AG04450 (cell line): ENCODE data around the gene HOXD12. TPM values are rescaled to one million over a fixed set of nuclear protein-coding genes. Genes with fewer than 3 reads are reported as not detected.

Experiments
- CTCF ChIA-PET: fragments of 300-600, 350-600 bp; formaldehyde crosslinking; extraction: SDS; loops from one replicate; lab custom pipeline; 2022; ENCODE audit warnings: antibody characterized with exemption, inconsistent platforms; lab: Charles Lee
- POLR2A ChIA-PET: fragments of 350-600 bp; formaldehyde crosslinking; extraction: SDS; loops from one replicate; lab custom pipeline; 2021; ENCODE audit warnings: antibody characterized with exemption, inconsistent platforms; lab: Yijun Ruan, JAX
- DNase-seq: peaks from one replicate; pipeline ENCODE4 v3.0.0-alpha.2; 2011; ENCODE audit warnings: low read depth, low spot score
- H3K27ac ChIP-seq: one replicate; pipeline ENCODE4 v1.5.1; 2012; ENCODE audit warnings: low read depth, low read length, control low read depth
- H3K27me3 ChIP-seq: one replicate; pipeline ENCODE4 v1.6.0; 2012; ENCODE audit warnings: low read length; ENCODE audit not compliant: control insufficient read depth, insufficient read depth
- H3K4me3 ChIP-seq: 2 replicates; pipeline ENCODE4 v1.5.1; 2011; ENCODE audit warnings: mild to moderate bottlenecking, low read depth, low read length, control low read depth
- H3K9me3 ChIP-seq: 2 replicates; pipeline ENCODE4 v1.5.1; 2012; ENCODE audit warnings: low read length; ENCODE audit not compliant: control insufficient read depth, insufficient read depth
- CTCF ChIP-seq: IDR thresholded peaks from 2 replicates; pipeline ENCODE4 v1.5.1; 2011; ENCODE audit warnings: low read depth, low read length, control low read depth, inconsistent platforms
- polyA minus RNA-seq: library from RNA; depleted of rRNA, polyadenylated mRNA; stranded (reverse); fragments of >200 nt; gene quantifications from 2 replicates; pipeline ENCODE4 v1.2.3, GENCODE V29; 2011; rRNA and poly(A)+ RNA removed
- polyA plus RNA-seq: library from polyadenylated mRNA; depleted of rRNA; stranded (reverse); fragments of >200 nt; gene quantifications from 2 replicates; pipeline ENCODE4 v1.2.3, GENCODE V29; 2011; rRNA removed

The HOXD12 gene
- polyA plus RNA-seq, result not detected in 2 replicates
- polyA minus RNA-seq, result not detected in 2 replicates

GRCh38 chr2:176099728-176100546 lies at the start of gene HOXD12:
TSS of gene HOXD12 (plus strand) at chr2:176099795. CDS start at chr2:176099802, 7 bp downstream.
- Histone ChIP-seq H3K27me3 (peaks cover 96% of the 10 kb centered on the region), H3K9me3 (peaks cover 11% of the 10 kb centered on the region; the same call in 1 of the 2 replicates), H3K4me3 (no peak within 1 kb of the TSS), H3K27ac (no peak within 1 kb of the TSS)
- ChIA-PET CTCF (interaction anchor here (0.6 kb wide), 1 partner anchor 723 kb away, joined by 3 read pairs; no protein-coding TSS in a partner anchor), POLR2A (no interaction called here)
- TF ChIP-seq CTCF, result no peak
- DNase-seq, result no peak

- CTCF ChIA-PET, result no interaction called here
- no peak for DNase-seq
- Histone ChIP-seq H3K27ac (no peak overlapping the region), H3K27me3 (no peaks in the 10 kb centered on the region), H3K9me3 (no peaks in the 10 kb centered on the region), H3K4me3 (no peak overlapping the region)
- TF ChIP-seq CTCF, result no peak
- POLR2A ChIA-PET, result no interaction called here
Measured at GRCh38 chr2:176056406-176056805, 43.2 kb upstream of the HOXD12 start.

GRCh38 chr2:176063958-176064357 lies 35.6 kb upstream of the HOXD12 start:
- H3K9me3 ChIP-seq, result peaks cover 3% of the 10 kb centered on the region; the same call in 1 of the 2 replicates
- H3K27ac ChIP-seq, result no peak overlapping the region
- CTCF ChIA-PET, result interaction anchor here (1.0 kb wide), 1 partner anchor 33 kb away, joined by 3 read pairs; no protein-coding TSS in a partner anchor
- H3K27me3 ChIP-seq, result peaks cover 28% of the 10 kb centered on the region
- no peak for TF ChIP-seq CTCF
- no peak overlapping the region for H3K4me3 ChIP-seq
- POLR2A ChIA-PET, result no interaction called here
- DNase-seq, result no peak

- Histone ChIP-seq H3K9me3 (peaks cover 3% of the 10 kb centered on the region; the same call in 1 of the 2 replicates), H3K27me3 (peaks cover 53% of the 10 kb centered on the region), H3K4me3 (no peak overlapping the region), H3K27ac (no peak overlapping the region)
- POLR2A ChIA-PET, result no interaction called here
- CTCF ChIA-PET, result no interaction called here
- TF ChIP-seq CTCF, result no peak
- no peak for DNase-seq
Measured at GRCh38 chr2:176066645-176067588, 32.7 kb upstream of the HOXD12 start.
